Fibroblast of villous mesenchyme (primary cell): ENCODE data around the gene DIS3. TPM values are rescaled to one million over a fixed set of nuclear protein-coding genes. Genes with fewer than 3 reads are reported as not detected.

Experiments used
- small RNA-seq: library from RNA; depleted of rRNA; stranded (forward); fragments of <200 nt; gene quantifications from one replicate; pipeline ENCODE3, GENCODE V24; 2012
- total RNA-seq: library from RNA; depleted of rRNA; stranded (reverse); fragments of >200 nt; gene quantifications from 2 replicates; pipeline ENCODE4 v1.2.3, GENCODE V29; 2012

DIS3 gene
- total RNA-seq, 1 donor = 35.0 TPM

Small RNAs within 50 kb of the gene (small RNA-seq; reads per million reads assigned to genes)
- gene RNU6-80P = not detected

Other genes with a start within 250 kb of the DIS3 start
- 9.0 and 21.2 TPM in 2 replicates for gene MZT1, start 54.3 kb downstream of the DIS3 start, total RNA-seq
- 5.5 and 13.0 TPM in 2 replicates for gene BORA, start 54.0 kb downstream of the DIS3 start, total RNA-seq
- gene PIBF1, start 233 bp upstream of the DIS3 start, total RNA-seq = 23.5 and 25.0 TPM in 2 replicates